PC-9 (cell line): Measurements from ENCODE around the gene BACH2. TPM values are rescaled to one million over a fixed set of nuclear protein-coding genes. Genes with fewer than 3 reads are reported as not detected.

ENCODE experiments used
- BruUV-seq: library from RNA; stranded (reverse); fragments of 400-500 nt; replicated peaks from 2 replicates; lab custom pipeline; 2021; lab: Mats Ljungman, UMichigan
- CTCF ChIA-PET: fragments of 300-600 bp; sonication (Branson Sonifier 250); formaldehyde crosslinking; loops from one replicate; lab custom pipeline; 2022; ENCODE audit warnings: antibody characterized with exemption; lab: Charles Lee
- POLR2A ChIA-PET: fragments of 300-600 bp; sonication (Branson Sonifier 250); formaldehyde crosslinking; loops from one replicate; lab custom pipeline; 2022; ENCODE audit warnings: antibody characterized with exemption; ENCODE audit not compliant: unreplicated experiment; lab: Charles Lee
- DNase-seq, 2 experiments: peaks; one replicate each; pipeline versions ENCODE4 v3.0.0 to v3.0.0-alpha.2; 2015 to 2022; ENCODE audit warnings: mixed read lengths in 1 of 2
- H2AFZ ChIP-seq: fragments of 200-600 bp; sonication (generic); 2 replicates; pipeline ENCODE4 v1.8.1; 2017; ENCODE audit warnings: antibody characterized with exemption
- H3F3A ChIP-seq: fragments of 200-600 bp; sonication (generic); 2 replicates; pipeline ENCODE4 v1.8.1; 2017; ENCODE audit warnings: antibody characterized with exemption, mild to moderate bottlenecking, low read depth; ENCODE audit not compliant: insufficient read depth
- H3K27ac ChIP-seq: fragments of 200-600 bp; sonication (generic); 2 replicates; pipeline ENCODE4 v1.6.1; 2016; ENCODE audit warnings: mixed run types
- H3K27me3 ChIP-seq: fragments of 200-600 bp; sonication (generic); 2 replicates; pipeline ENCODE4 v1.6.1; 2016; ENCODE audit warnings: low read depth, mixed run types; ENCODE audit not compliant: insufficient read depth
- H3K36me3 ChIP-seq: fragments of 200-600 bp; sonication (generic); 2 replicates; pipeline ENCODE4 v1.6.1; 2016; ENCODE audit warnings: low read depth, mixed run types
- H3K4me1 ChIP-seq: fragments of 200-600 bp; sonication (generic); replicated peaks from 2 replicates; pipeline ENCODE4 v1.6.1; 2016; ENCODE audit warnings: mixed run types; ENCODE audit not compliant: insufficient read depth
- H3K4me2 ChIP-seq: fragments of 200-600 bp; sonication (generic); 2 replicates; pipeline ENCODE4 v1.6.1; 2017; ENCODE audit warnings: mixed run types
- H3K4me3 ChIP-seq: fragments of 200-600 bp; sonication (generic); 2 replicates; pipeline ENCODE4 v1.6.1; 2016; ENCODE audit warnings: mixed run types
- H3K79me2 ChIP-seq: fragments of 200-600 bp; sonication (generic); 2 replicates; pipeline ENCODE4 v1.6.1; 2017; ENCODE audit warnings: low read depth, mixed run types
- H3K9me2 ChIP-seq: fragments of 200-600 bp; sonication (generic); 2 replicates; pipeline ENCODE4 v1.8.1; 2017; ENCODE audit warnings: mild to moderate bottlenecking; ENCODE audit not compliant: insufficient read depth
- H3K9me3 ChIP-seq: fragments of 200-600 bp; sonication (generic); 2 replicates; pipeline ENCODE4 v1.8.1; 2016; ENCODE audit warnings: low read depth; ENCODE audit not compliant: insufficient read depth
- H4K20me1 ChIP-seq: fragments of 200-600 bp; sonication (generic); 2 replicates; pipeline ENCODE4 v1.8.1; 2017; ENCODE audit not compliant: insufficient read depth
- CTCF ChIP-seq: fragments of 200-600 bp; sonication (generic); conservative IDR thresholded peaks from 2 replicates; pipeline ENCODE4 v1.6.1; 2017; ENCODE audit warnings: mixed run types, antibody characterized with exemption, mild to moderate bottlenecking, moderate library complexity
- EZH2 ChIP-seq: fragments of 200-600 bp; sonication (generic); IDR thresholded peaks from 2 replicates; pipeline ENCODE4 v1.8.0; 2017; ENCODE audit warnings: antibody characterized with exemption, low read depth
- intact Hi-C: fragments of 100-400 bp; cut with micrococcal nuclease; formaldehyde crosslinking; loops from one replicate; pipeline ENCODE4 v1.10.0; 2022; ENCODE audit not compliant: unreplicated experiment
- total RNA-seq: library from RNA; stranded (reverse); gene quantifications from 2 replicates; pipeline ENCODE4 v1.2.3, GENCODE V29; 2021

Gene BACH2
- total RNA-seq, 1 experiment from 2014 or later: 2.3 TPM

- CTCF ChIA-PET: no interaction called here
- Histone ChIP-seq H3K9me3 (no peaks in the 10 kb centered on the region), H3K9me2 (no peaks in the 10 kb centered on the region), H3K4me1 (no peaks in the 10 kb centered on the region), H3F3A (no peaks in the 10 kb centered on the region), H3K36me3 (no peaks in the 10 kb centered on the region), H3K79me2 (no peaks in the 10 kb centered on the region), H2AFZ (no peak overlapping the region), H3K4me2 (no peak overlapping the region), H3K27ac (no peak overlapping the region), H4K20me1 (no peaks in the 10 kb centered on the region), H3K27me3 (no peaks in the 10 kb centered on the region), H3K4me3 (no peak overlapping the region)
- POLR2A ChIA-PET: interaction anchor here (0.7 kb wide), 1 partner anchor 127 kb away, joined by 3 read pairs; no protein-coding TSS in a partner anchor
- intact Hi-C loops: no loop called here
- BruUV-seq: no TSS peak
- TF ChIP-seq EZH2: no peak
- no peak for TF ChIP-seq CTCF
- DNase-seq: no peak
Observed at GRCh38 chr6:90203672-90204071, 93.0 kb downstream of the BACH2 start.

GRCh38 chr6:90202156-90202555, 94.5 kb downstream of the BACH2 start:
- CTCF ChIA-PET: no interaction called here
- DNase-seq: no peak
- Histone ChIP-seq H3K27ac (no peak overlapping the region), H3K9me3 (no peaks in the 10 kb centered on the region), H3K79me2 (no peaks in the 10 kb centered on the region), H3K27me3 (no peaks in the 10 kb centered on the region), H2AFZ (no peak overlapping the region), H3K4me1 (no peaks in the 10 kb centered on the region), H3K9me2 (no peaks in the 10 kb centered on the region), H3K4me2 (no peak overlapping the region), H3F3A (no peaks in the 10 kb centered on the region), H4K20me1 (no peaks in the 10 kb centered on the region), H3K36me3 (no peaks in the 10 kb centered on the region), H3K4me3 (no peak overlapping the region)
- no TSS peak for BruUV-seq
- TF ChIP-seq CTCF: no peak
- POLR2A ChIA-PET: no interaction called here
- intact Hi-C loops: no loop called here

GRCh38 chr6:90199900-90200299, 96.7 kb downstream of the BACH2 start:
- no peaks in the 10 kb centered on the region for H3F3A ChIP-seq
- no peak overlapping the region for H3K27ac ChIP-seq
- H3K9me3 ChIP-seq: no peaks in the 10 kb centered on the region
- DNase-seq: no peak
- TF ChIP-seq CTCF (no peak), EZH2 (no peak)
- no peak overlapping the region for H3K4me3 ChIP-seq
- intact Hi-C loops: no loop called here
- H3K9me2 ChIP-seq: no peaks in the 10 kb centered on the region
- no peaks in the 10 kb centered on the region for H3K27me3 ChIP-seq
- H3K4me1 ChIP-seq: no peaks in the 10 kb centered on the region
- no peaks in the 10 kb centered on the region for H3K36me3 ChIP-seq
- ChIA-PET POLR2A (no interaction called here), CTCF (no interaction called here)
- no peak overlapping the region for H3K4me2 ChIP-seq
- BruUV-seq: no TSS peak
- H3K79me2 ChIP-seq: no peaks in the 10 kb centered on the region
- H4K20me1 ChIP-seq: no peaks in the 10 kb centered on the region
- H2AFZ ChIP-seq: no peak overlapping the region
